SK-N-MC (cell line): ENCODE results near the gene COQ8A.

Experiments used
- DNase-seq: peaks from one replicate; pipeline ENCODE4 v3.0.0-alpha.2; 2011; ENCODE audit warnings: low read depth, low spot score
- H3K27ac ChIP-seq: fragments of 200-600 bp; sonication (generic); 2 replicates; pipeline ENCODE4 v1.5.1; 2016; ENCODE audit warnings: mixed run types
- H3K36me3 ChIP-seq: fragments of 200-600 bp; sonication (generic); 2 replicates; pipeline ENCODE4 v1.6.1; 2017; ENCODE audit warnings: antibody characterized with exemption, low read length, mixed read lengths; ENCODE audit not compliant: insufficient read depth
- H3K4me3 ChIP-seq: fragments of 200-600 bp; sonication (generic); 2 replicates; pipeline ENCODE4 v1.5.1; 2016
- H3K9ac ChIP-seq: fragments of 200-600 bp; sonication (generic); 2 replicates; pipeline ENCODE4 v1.8.0; 2017; ENCODE audit warnings: mixed run types, mixed read lengths; ENCODE audit not compliant: insufficient read length
- H3K9me3 ChIP-seq: fragments of 200-600 bp; sonication (generic); 2 replicates; pipeline ENCODE4 v1.6.1; 2017; ENCODE audit warnings: low read depth, mild to moderate bottlenecking, antibody characterized with exemption, low read length, moderate library complexity, mixed read lengths
- EZH2 ChIP-seq: fragments of 200-600 bp; sonication (generic); IDR thresholded peaks from one replicate; pipeline ENCODE4 v1.6.1; 2017; ENCODE audit warnings: antibody characterized with exemption
- FOXP2 ChIP-seq: optimal IDR thresholded peaks from 2 replicates; pipeline ENCODE3; 2011; ENCODE audit warnings: mild to moderate bottlenecking, moderate library complexity; ENCODE audit not compliant: insufficient read depth; ENCODE audit errors: extremely low read length, control extremely low read depth
- POLR2AphosphoS5 ChIP-seq: IDR thresholded peaks from 2 replicates; pipeline ENCODE4 v1.6.1; 2012; ENCODE audit warnings: mild to moderate bottlenecking, low read depth, low read length, borderline replicate concordance

COQ8A gene

GRCh38 chr1:226987179-226987536, 47.1 kb downstream of the COQ8A start:
- Histone ChIP-seq H3K27ac (no peak overlapping the region), H3K9ac (no peak overlapping the region), H3K9me3 (no peaks in the 10 kb centered on the region), H3K4me3 (no peak overlapping the region), H3K36me3 (no peaks in the 10 kb centered on the region)
- DNase-seq: no peak
- TF ChIP-seq EZH2: no peak
- TF ChIP-seq FOXP2: no peak
- no peak for TF ChIP-seq POLR2AphosphoS5

GRCh38 chr1:226987623-226988333, 47.7 kb downstream of the COQ8A start:
- no peak for TF ChIP-seq FOXP2
- TF ChIP-seq POLR2AphosphoS5: no peak
- H3K9me3 ChIP-seq: no peaks in the 10 kb centered on the region
- no peak overlapping the region for H3K9ac ChIP-seq
- H3K4me3 ChIP-seq: no peak overlapping the region
- no peaks in the 10 kb centered on the region for H3K36me3 ChIP-seq
- H3K27ac ChIP-seq: no peak overlapping the region
- DNase-seq: no peak

GRCh38 chr1:226988334-226988666, 48.2 kb downstream of the COQ8A start:
- Histone ChIP-seq H3K9ac (no peak overlapping the region), H3K4me3 (no peak overlapping the region), H3K36me3 (no peaks in the 10 kb centered on the region), H3K9me3 (no peaks in the 10 kb centered on the region), H3K27ac (no peak overlapping the region)
- TF ChIP-seq EZH2 (no peak), POLR2AphosphoS5 (no peak), FOXP2 (no peak)
- no peak for DNase-seq

GRCh38 chr1:226989085-226989920, 49.2 kb downstream of the COQ8A start:
- Histone ChIP-seq H3K27ac (no peak overlapping the region), H3K9me3 (no peaks in the 10 kb centered on the region), H3K9ac (no peak overlapping the region), H3K4me3 (no peak overlapping the region), H3K36me3 (no peaks in the 10 kb centered on the region)
- TF ChIP-seq FOXP2: no peak
- no peak for TF ChIP-seq POLR2AphosphoS5
- TF ChIP-seq EZH2: no peak
- DNase-seq: no peak

GRCh38 chr1:226990133-226990716, 50.1 kb downstream of the COQ8A start:
- Histone ChIP-seq H3K4me3 (no peak overlapping the region), H3K36me3 (no peaks in the 10 kb centered on the region), H3K9ac (no peak overlapping the region), H3K27ac (no peak overlapping the region), H3K9me3 (no peaks in the 10 kb centered on the region)
- TF ChIP-seq FOXP2: no peak
- TF ChIP-seq EZH2: no peak
- TF ChIP-seq POLR2AphosphoS5: no peak
- no peak for DNase-seq

GRCh38 chr1:226991920-226992319, 51.8 kb downstream of the COQ8A start:
- TF ChIP-seq FOXP2 (no peak), EZH2 (no peak), POLR2AphosphoS5 (no peak)
- no peaks in the 10 kb centered on the region for H3K36me3 ChIP-seq
- H3K27ac ChIP-seq: no peak overlapping the region
- no peak for DNase-seq
- no peaks in the 10 kb centered on the region for H3K9me3 ChIP-seq
- no peak overlapping the region for H3K4me3 ChIP-seq
- H3K9ac ChIP-seq: no peak overlapping the region

- no peak overlapping the region for H3K4me3 ChIP-seq
- no peak for DNase-seq
- no peak overlapping the region for H3K27ac ChIP-seq
- no peaks in the 10 kb centered on the region for H3K9me3 ChIP-seq
- TF ChIP-seq POLR2AphosphoS5: no peak
- TF ChIP-seq EZH2: no peak
- no peak for TF ChIP-seq FOXP2
- no peaks in the 10 kb centered on the region for H3K36me3 ChIP-seq
- H3K9ac ChIP-seq: no peak overlapping the region
Observed at GRCh38 chr1:226993814-226994585, 53.9 kb downstream of the COQ8A start.

- H3K9ac ChIP-seq: no peak overlapping the region
- no peak for DNase-seq
- H3K9me3 ChIP-seq: no peaks in the 10 kb centered on the region
- H3K4me3 ChIP-seq: no peak overlapping the region
- H3K36me3 ChIP-seq: no peaks in the 10 kb centered on the region
- no peak overlapping the region for H3K27ac ChIP-seq
- TF ChIP-seq POLR2AphosphoS5 (no peak), EZH2 (no peak), FOXP2 (no peak)
Observed at GRCh38 chr1:226994586-226995364, 54.7 kb downstream of the COQ8A start.
